Measurements from ENCODE around the gene MITF.

Gene MITF

GRCh38 chr3:69868841-69869420 lies 129.7 kb downstream of the MITF start:
- Histone ChIP-seq H3K27me3 (ENCODE audit: control insufficient read depth, insufficient read depth, low read length) (no peaks in the 10 kb centered on the region), H3K36me3 (ENCODE audit: insufficient read depth, low read length) (no peaks in the 10 kb centered on the region), H3K9me3 (replicated peaks; ENCODE audit: low read length) (no peaks in the 10 kb centered on the region), H3K9ac (ENCODE audit: low read depth, low read length) (no peak overlapping the region), H3K4me2 (ENCODE audit: low read length) (no peak overlapping the region), H3K4me1 (ENCODE audit: control insufficient read depth, insufficient read depth, low read length) (peaks cover 26% of the 10 kb centered on the region), H3K4me3 (ENCODE audit: low read length) (no peak overlapping the region)

- H3K9me3 ChIP-seq (replicated peaks; ENCODE audit: low read length), result no peaks in the 10 kb centered on the region
- peaks cover 26% of the 10 kb centered on the region for H3K4me1 ChIP-seq (ENCODE audit: control insufficient read depth, insufficient read depth, low read length)
- no peak overlapping the region for H3K4me3 ChIP-seq (ENCODE audit: low read length)
- H3K4me2 ChIP-seq (ENCODE audit: low read length), result no peak overlapping the region
- H3K9ac ChIP-seq (ENCODE audit: low read depth, low read length), result no peak overlapping the region
- H3K27me3 ChIP-seq (ENCODE audit: control insufficient read depth, insufficient read depth, low read length), result no peaks in the 10 kb centered on the region
- no peaks in the 10 kb centered on the region for H3K36me3 ChIP-seq (ENCODE audit: insufficient read depth, low read length)
Observed at GRCh38 chr3:69869643-69870042, 130.4 kb downstream of the MITF start.

- Histone ChIP-seq H3K27me3 (ENCODE audit: control insufficient read depth, insufficient read depth, low read length) (no peaks in the 10 kb centered on the region), H3K4me1 (ENCODE audit: control insufficient read depth, insufficient read depth, low read length) (peaks cover 22% of the 10 kb centered on the region), H3K36me3 (ENCODE audit: insufficient read depth, low read length) (no peaks in the 10 kb centered on the region), H3K4me2 (ENCODE audit: low read length) (no peak overlapping the region), H3K4me3 (ENCODE audit: low read length) (no peak overlapping the region), H3K9ac (ENCODE audit: low read depth, low read length) (no peak overlapping the region), H3K9me3 (replicated peaks; ENCODE audit: low read length) (no peaks in the 10 kb centered on the region)
Observed at GRCh38 chr3:69871251-69871650, 132.0 kb downstream of the MITF start.

GRCh38 chr3:69871868-69872267 lies 132.6 kb downstream of the MITF start:
- H3K4me2 ChIP-seq (ENCODE audit: low read length), result no peak overlapping the region
- H3K4me3 ChIP-seq (ENCODE audit: low read length), result no peak overlapping the region
- no peaks in the 10 kb centered on the region for H3K27me3 ChIP-seq (ENCODE audit: control insufficient read depth, insufficient read depth, low read length)
- H3K9ac ChIP-seq (ENCODE audit: low read depth, low read length), result no peak overlapping the region
- H3K36me3 ChIP-seq (ENCODE audit: insufficient read depth, low read length), result no peaks in the 10 kb centered on the region
- peaks cover 16% of the 10 kb centered on the region for H3K4me1 ChIP-seq (ENCODE audit: control insufficient read depth, insufficient read depth, low read length)
- no peaks in the 10 kb centered on the region for H3K9me3 ChIP-seq (replicated peaks; ENCODE audit: low read length)

GRCh38 chr3:69872783-69873378 lies 133.6 kb downstream of the MITF start:
- Histone ChIP-seq H3K27me3 (ENCODE audit: control insufficient read depth, insufficient read depth, low read length) (no peaks in the 10 kb centered on the region), H3K9ac (ENCODE audit: low read depth, low read length) (no peak overlapping the region), H3K36me3 (ENCODE audit: insufficient read depth, low read length) (no peaks in the 10 kb centered on the region), H3K4me3 (ENCODE audit: low read length) (no peak overlapping the region), H3K9me3 (replicated peaks; ENCODE audit: low read length) (no peaks in the 10 kb centered on the region), H3K4me1 (ENCODE audit: control insufficient read depth, insufficient read depth, low read length) (peaks cover 8% of the 10 kb centered on the region), H3K4me2 (ENCODE audit: low read length) (no peak overlapping the region)

GRCh38 chr3:69876073-69876472 lies 136.8 kb downstream of the MITF start:
- Histone ChIP-seq H3K9ac (ENCODE audit: low read depth, low read length) (no peak overlapping the region), H3K9me3 (replicated peaks; ENCODE audit: low read length) (no peaks in the 10 kb centered on the region), H3K4me1 (ENCODE audit: control insufficient read depth, insufficient read depth, low read length) (peaks cover 2% of the 10 kb centered on the region), H3K27me3 (ENCODE audit: control insufficient read depth, insufficient read depth, low read length) (no peaks in the 10 kb centered on the region), H3K4me2 (ENCODE audit: low read length) (no peak overlapping the region), H3K36me3 (ENCODE audit: insufficient read depth, low read length) (no peaks in the 10 kb centered on the region), H3K4me3 (ENCODE audit: low read length) (no peak overlapping the region)

- Histone ChIP-seq H3K4me3 (ENCODE audit: low read length) (no peak overlapping the region), H3K27me3 (ENCODE audit: control insufficient read depth, insufficient read depth, low read length) (no peaks in the 10 kb centered on the region), H3K36me3 (ENCODE audit: insufficient read depth, low read length) (no peaks in the 10 kb centered on the region), H3K9me3 (replicated peaks; ENCODE audit: low read length) (no peaks in the 10 kb centered on the region), H3K9ac (ENCODE audit: low read depth, low read length) (no peak overlapping the region), H3K4me1 (ENCODE audit: control insufficient read depth, insufficient read depth, low read length) (peaks cover 2% of the 10 kb centered on the region), H3K4me2 (ENCODE audit: low read length) (no peak overlapping the region)
Observed at GRCh38 chr3:69878254-69878653, 139.0 kb downstream of the MITF start.

- Histone ChIP-seq H3K4me1 (ENCODE audit: control insufficient read depth, insufficient read depth, low read length) (peaks cover 2% of the 10 kb centered on the region), H3K36me3 (ENCODE audit: insufficient read depth, low read length) (no peaks in the 10 kb centered on the region), H3K9me3 (replicated peaks; ENCODE audit: low read length) (no peaks in the 10 kb centered on the region), H3K4me2 (ENCODE audit: low read length) (no peak overlapping the region), H3K9ac (ENCODE audit: low read depth, low read length) (no peak overlapping the region), H3K4me3 (ENCODE audit: low read length) (no peak overlapping the region), H3K27me3 (ENCODE audit: control insufficient read depth, insufficient read depth, low read length) (no peaks in the 10 kb centered on the region)
Observed at GRCh38 chr3:69879051-69879450, 139.8 kb downstream of the MITF start.

GRCh38 chr3:69880069-69880640 lies 140.9 kb downstream of the MITF start:
- H3K4me1 ChIP-seq (ENCODE audit: control insufficient read depth, insufficient read depth, low read length), result peaks cover 2% of the 10 kb centered on the region
- H3K9me3 ChIP-seq (replicated peaks; ENCODE audit: low read length), result no peaks in the 10 kb centered on the region
- no peak overlapping the region for H3K4me3 ChIP-seq (ENCODE audit: low read length)
- H3K4me2 ChIP-seq (ENCODE audit: low read length), result no peak overlapping the region
- H3K9ac ChIP-seq (ENCODE audit: low read depth, low read length), result no peak overlapping the region
- H3K36me3 ChIP-seq (ENCODE audit: insufficient read depth, low read length), result no peaks in the 10 kb centered on the region
- H3K27me3 ChIP-seq (ENCODE audit: control insufficient read depth, insufficient read depth, low read length), result no peaks in the 10 kb centered on the region

GRCh38 chr3:69881051-69881450 lies 141.8 kb downstream of the MITF start:
- Histone ChIP-seq H3K36me3 (ENCODE audit: insufficient read depth, low read length) (no peaks in the 10 kb centered on the region), H3K4me2 (ENCODE audit: low read length) (no peak overlapping the region), H3K9me3 (replicated peaks; ENCODE audit: low read length) (no peaks in the 10 kb centered on the region), H3K27me3 (ENCODE audit: control insufficient read depth, insufficient read depth, low read length) (no peaks in the 10 kb centered on the region), H3K4me3 (ENCODE audit: low read length) (no peak overlapping the region), H3K4me1 (ENCODE audit: control insufficient read depth, insufficient read depth, low read length) (peaks cover 2% of the 10 kb centered on the region), H3K9ac (ENCODE audit: low read depth, low read length) (no peak overlapping the region)

- Histone ChIP-seq H3K9ac (ENCODE audit: low read depth, low read length) (no peak overlapping the region), H3K4me2 (ENCODE audit: low read length) (no peak overlapping the region), H3K36me3 (ENCODE audit: insufficient read depth, low read length) (no peaks in the 10 kb centered on the region), H3K4me3 (ENCODE audit: low read length) (no peak overlapping the region), H3K9me3 (replicated peaks; ENCODE audit: low read length) (no peaks in the 10 kb centered on the region), H3K27me3 (ENCODE audit: control insufficient read depth, insufficient read depth, low read length) (no peaks in the 10 kb centered on the region), H3K4me1 (ENCODE audit: control insufficient read depth, insufficient read depth, low read length) (peaks cover 2% of the 10 kb centered on the region)
Observed at GRCh38 chr3:69881756-69882428, 142.6 kb downstream of the MITF start.

Data from skeletal muscle satellite cell (primary cell).